Activated T-helper 1 cell treated with anti-CD3 and anti-CD28 coated beads, Interleukin-12 subunit alpha, Interleukin-12 subunit beta, Interleukin-2, Interleukin-4 antibody, amounts not matched to agents 30 ng/mL and 10 ng/mL and 1 ng/mL, durations not matched to agents 14 hours and 24 hours and 36 hours (primary cell): ENCODE measurements around the gene KCNK15. TPM values are rescaled to one million over a fixed set of nuclear protein-coding genes. Genes with fewer than 3 reads are reported as not detected.
"Not testable (repeated sequence)": the region's sequence is repeated elsewhere in the genome, so short reads cannot be mapped to it uniquely, and the experiment has no call there.

Experiments used
- DNase-seq: peaks from one replicate; pipeline ENCODE4 v3.0.0; 2021; ENCODE audit warnings: low spot score
- H3K27ac Mint-ChIP-seq: one replicate; pipeline ENCODE4 v1.8.0; 2021; ENCODE audit warnings: mild to moderate bottlenecking, mixed read lengths
- H3K27me3 Mint-ChIP-seq: one replicate; pipeline ENCODE4 v1.8.0; 2022; ENCODE audit warnings: mild to moderate bottlenecking, moderate library complexity, mixed read lengths; ENCODE audit not compliant: insufficient read depth
- H3K36me3 Mint-ChIP-seq: one replicate; pipeline ENCODE4 v1.8.0; 2021; ENCODE audit warnings: low read depth, mixed read lengths
- H3K4me1 Mint-ChIP-seq: one replicate; pipeline ENCODE4 v1.8.0; 2021; ENCODE audit warnings: low read depth, mixed read lengths
- H3K4me3 Mint-ChIP-seq: one replicate; pipeline ENCODE4 v1.8.0; 2021; ENCODE audit warnings: mild to moderate bottlenecking, moderate library complexity, mixed read lengths
- H3K9me3 Mint-ChIP-seq: one replicate; pipeline ENCODE4 v1.8.0; 2021; ENCODE audit warnings: mixed read lengths
- intact Hi-C: fragments of 100-400 bp; cut with micrococcal nuclease; formaldehyde crosslinking; loops from one replicate; pipeline ENCODE4 v1.15.1; 2024
- total RNA-seq: library from RNA; stranded (reverse); gene quantifications from 2 replicates; pipeline ENCODE4 v1.2.3, GENCODE V29; 2022

KCNK15 gene
- 1.1 TPM in 2 replicates for total RNA-seq

DNA sequence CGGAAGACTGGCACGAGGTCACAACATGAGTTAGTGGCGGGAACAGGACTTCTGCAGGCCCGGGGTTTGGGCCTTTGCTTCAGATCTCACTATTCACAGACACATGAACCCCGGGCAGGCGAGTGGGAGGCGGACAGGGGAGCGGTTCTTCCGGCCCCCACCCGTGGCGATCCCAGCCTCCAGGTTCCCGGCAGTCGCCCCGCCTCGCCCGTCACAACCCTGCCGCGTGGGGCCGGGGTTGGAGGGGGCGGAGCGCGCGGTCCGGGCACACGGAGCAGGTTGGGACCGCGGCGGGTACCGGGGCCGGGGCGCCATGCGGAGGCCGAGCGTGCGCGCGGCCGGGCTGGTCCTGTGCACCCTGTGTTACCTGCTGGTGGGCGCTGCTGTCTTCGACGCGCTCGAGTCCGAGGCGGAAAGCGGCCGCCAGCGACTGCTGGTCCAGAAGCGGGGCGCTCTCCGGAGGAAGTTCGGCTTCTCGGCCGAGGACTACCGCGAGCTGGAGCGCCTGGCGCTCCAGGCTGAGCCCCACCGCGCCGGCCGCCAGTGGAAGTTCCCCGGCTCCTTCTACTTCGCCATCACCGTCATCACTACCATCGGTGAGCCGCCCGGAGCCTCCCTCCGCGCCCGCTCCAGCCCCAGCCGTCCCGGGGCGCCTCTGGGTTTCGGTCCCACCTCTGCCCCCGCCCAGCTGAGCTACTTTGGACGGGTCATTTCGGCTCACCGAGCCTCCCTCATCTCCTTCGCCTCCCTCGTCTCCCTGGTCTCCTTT lies at the start of gene KCNK15:
TSS of gene KCNK15 (plus strand) at position 268 of the 769 bp plus-strand sequence. CDS start at position 314, 46 bp downstream.
- peak; percentile 33 for DNase-seq
- H3K9me3 Mint-ChIP-seq, result no peaks in the 10 kb centered on the region
- peak within 1 kb of the TSS; percentile 76 for H3K4me3 Mint-ChIP-seq
- H3K36me3 Mint-ChIP-seq, result peaks cover 4% of the 10 kb centered on the region
- peak within 1 kb of the TSS; percentile 75 for H3K27ac Mint-ChIP-seq
- intact Hi-C loops, result loop anchor here (1.0 to 10.0 kb wide), 2 partner anchors 10 to 1779 kb away; no protein-coding TSS in a partner anchor
- peaks cover 18% of the 10 kb centered on the region for H3K4me1 Mint-ChIP-seq
- H3K27me3 Mint-ChIP-seq, result peaks cover 26% of the 10 kb centered on the region

DNA sequence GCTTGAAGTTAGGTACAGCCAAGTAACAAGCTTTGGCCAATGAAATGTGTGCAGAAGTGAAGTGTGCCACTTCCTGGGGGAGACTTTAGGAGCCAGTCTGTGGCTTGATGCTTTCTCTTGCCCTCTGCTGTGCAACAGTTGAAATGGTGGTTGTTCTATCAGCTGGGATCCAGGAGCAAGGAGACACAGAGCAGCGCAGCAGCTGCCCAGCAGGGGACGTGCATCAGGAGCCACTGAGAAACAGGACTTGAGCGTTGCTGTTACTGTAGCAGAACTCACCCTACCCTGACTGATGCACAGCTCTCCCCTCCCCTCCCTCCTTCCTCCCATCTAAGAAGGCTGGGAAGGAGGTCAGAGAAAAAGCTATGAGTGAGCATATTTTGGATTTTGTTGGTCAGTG lies 49.4 kb upstream of the KCNK15 start:
- Mint-ChIP-seq H3K27me3 (peaks cover 1% of the 10 kb centered on the region), H3K27ac (no peak overlapping the region), H3K4me3 (no peak overlapping the region), H3K36me3 (no peaks in the 10 kb centered on the region), H3K9me3 (peaks cover 4% of the 10 kb centered on the region), H3K4me1 (no peaks in the 10 kb centered on the region)
- intact Hi-C loops, result no loop called here
- DNase-seq, result no peak

DNA sequence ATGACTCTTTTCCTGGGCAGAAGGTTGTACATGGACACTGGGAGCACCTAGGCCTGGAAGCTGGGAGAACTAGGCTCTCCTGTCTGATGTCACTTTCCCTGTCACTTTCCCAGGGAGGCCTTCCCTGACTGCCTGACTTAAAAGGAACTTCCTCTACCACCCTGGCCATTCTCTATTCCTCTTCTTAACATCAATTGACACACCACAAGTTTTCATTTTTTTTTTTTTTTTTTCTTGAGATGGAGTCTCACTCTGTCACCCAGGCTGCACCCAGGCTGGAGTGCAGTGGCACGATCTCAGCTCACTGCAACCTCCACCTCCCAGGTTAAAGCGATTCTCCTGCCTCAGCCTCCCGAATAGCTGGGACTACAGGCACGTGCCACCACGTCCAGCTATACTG lies 48.6 kb upstream of the KCNK15 start:
- H3K27me3 Mint-ChIP-seq, H3K4me1 Mint-ChIP-seq, H3K36me3 Mint-ChIP-seq, H3K4me3 Mint-ChIP-seq, H3K9me3 Mint-ChIP-seq, H3K27ac Mint-ChIP-seq, DNase-seq, intact Hi-C loops: not testable (repeated sequence)

DNA sequence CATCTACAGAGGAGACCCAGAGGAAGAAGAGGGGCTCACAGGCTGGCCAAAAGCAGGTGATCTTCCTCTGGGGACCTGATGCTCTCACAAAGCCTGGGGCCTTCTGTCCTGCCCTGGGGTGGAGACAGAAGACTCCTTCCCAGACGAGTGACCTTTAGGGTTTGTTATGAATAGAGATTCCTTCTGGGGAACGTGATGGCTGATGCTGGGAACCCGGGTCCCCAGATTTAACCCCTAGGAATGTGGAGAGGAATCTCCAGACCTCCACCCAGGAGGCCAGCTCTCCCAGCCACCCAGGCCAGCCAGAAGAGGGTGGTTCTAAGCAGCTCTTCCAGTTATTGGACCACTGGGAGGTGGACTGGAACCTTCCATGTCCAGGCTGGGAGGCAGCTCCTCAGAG lies 47.3 kb upstream of the KCNK15 start:
- DNase-seq, result no peak
- Mint-ChIP-seq H3K27ac (no peak overlapping the region), H3K9me3 (no peaks in the 10 kb centered on the region), H3K27me3 (no peaks in the 10 kb centered on the region), H3K4me1 (no peaks in the 10 kb centered on the region), H3K36me3 (no peaks in the 10 kb centered on the region), H3K4me3 (no peak overlapping the region)
- intact Hi-C loops, result no loop called here

DNA sequence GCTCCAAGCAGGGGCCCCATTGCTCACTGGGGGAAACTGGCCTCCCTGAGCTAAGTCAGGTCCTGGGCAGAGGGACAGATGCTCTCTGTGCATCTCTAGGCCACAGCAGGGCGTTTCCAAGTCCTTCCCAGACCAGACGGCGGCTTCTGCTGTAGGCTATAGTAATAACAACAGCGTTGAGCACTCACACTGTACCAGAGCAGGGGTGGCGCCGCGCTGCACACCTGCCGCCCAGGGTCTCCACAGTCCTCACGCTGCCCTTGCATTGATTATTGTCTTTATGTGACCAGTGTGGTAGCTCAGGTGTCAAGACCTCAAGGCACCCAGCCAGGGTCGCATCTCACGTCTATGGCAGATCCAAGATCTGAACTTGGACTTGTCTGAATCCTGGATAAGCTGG lies 45.4 kb upstream of the KCNK15 start:
- no peaks in the 10 kb centered on the region for H3K36me3 Mint-ChIP-seq
- H3K4me1 Mint-ChIP-seq, result no peaks in the 10 kb centered on the region
- DNase-seq, result no peak
- no peaks in the 10 kb centered on the region for H3K9me3 Mint-ChIP-seq
- H3K27ac Mint-ChIP-seq, result no peak overlapping the region
- H3K4me3 Mint-ChIP-seq, result no peak overlapping the region
- H3K27me3 Mint-ChIP-seq, result no peaks in the 10 kb centered on the region
- intact Hi-C loops, result no loop called here

DNA sequence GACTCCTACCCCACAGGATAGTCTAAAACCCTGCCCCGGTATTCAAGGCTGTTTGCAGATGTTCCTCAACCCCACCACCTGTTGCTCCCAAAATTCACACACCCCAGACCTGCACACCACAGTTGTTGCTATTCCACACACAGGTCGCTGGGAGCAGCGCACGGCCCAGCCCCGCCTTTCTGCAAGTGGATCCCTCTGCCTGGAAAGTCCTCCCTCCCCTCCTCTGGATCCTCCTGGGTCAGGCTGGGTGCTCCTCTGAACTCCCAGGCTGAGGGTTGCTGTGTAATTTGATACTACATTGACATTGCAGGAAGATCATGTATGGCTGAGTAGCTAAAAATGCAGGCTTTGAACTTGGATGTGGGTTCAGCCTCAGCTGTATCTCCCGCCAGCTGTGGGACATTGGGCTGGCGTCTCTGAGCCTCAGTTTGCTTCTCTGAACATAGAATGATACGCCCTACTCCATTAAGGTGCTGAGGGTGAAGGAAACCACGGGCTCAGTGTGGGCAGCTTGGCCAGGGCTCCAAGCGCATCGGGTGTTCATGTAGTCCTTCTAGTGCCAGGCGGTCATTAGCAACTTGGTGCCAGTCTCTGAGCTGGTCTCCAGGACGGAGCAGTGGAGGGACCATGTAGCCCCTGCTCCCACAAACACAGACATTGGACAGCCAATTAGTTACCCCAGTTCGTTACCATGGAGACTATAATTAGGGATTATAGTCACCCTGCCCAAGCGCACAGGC lies 44.4 kb upstream of the KCNK15 start:
- Mint-ChIP-seq H3K4me1 (no peaks in the 10 kb centered on the region), H3K4me3 (no peak overlapping the region), H3K9me3 (no peaks in the 10 kb centered on the region), H3K27me3 (no peaks in the 10 kb centered on the region), H3K36me3 (no peaks in the 10 kb centered on the region), H3K27ac (no peak overlapping the region)
- intact Hi-C loops, result no loop called here
- DNase-seq, result no peak

DNA sequence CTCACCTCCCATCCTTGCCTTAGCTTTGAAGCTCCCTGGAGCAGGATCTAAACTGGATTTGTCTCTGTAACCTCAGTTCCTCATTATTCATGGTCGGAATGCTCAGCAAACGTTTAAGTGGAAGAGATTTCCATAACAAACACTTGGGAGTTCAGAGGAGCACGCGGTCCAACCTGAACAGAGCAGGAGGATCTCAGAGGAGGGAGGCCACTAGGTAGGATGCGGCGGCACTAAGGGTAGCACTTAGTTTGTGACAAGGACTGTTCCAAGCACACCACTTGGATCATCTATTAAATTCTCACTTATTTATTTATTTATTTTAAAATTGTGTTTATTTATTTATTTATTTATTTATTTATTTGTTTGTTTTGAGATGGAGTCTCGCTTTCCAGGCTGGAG lies 43.8 kb upstream of the KCNK15 start:
- Mint-ChIP-seq H3K4me1 (no peaks in the 10 kb centered on the region), H3K4me3 (no peak overlapping the region), H3K27ac (no peak overlapping the region), H3K36me3 (no peaks in the 10 kb centered on the region), H3K9me3 (no peaks in the 10 kb centered on the region), H3K27me3 (peaks cover under 1% of the 10 kb centered on the region)
- no peak for DNase-seq
- intact Hi-C loops, result no loop called here

DNA sequence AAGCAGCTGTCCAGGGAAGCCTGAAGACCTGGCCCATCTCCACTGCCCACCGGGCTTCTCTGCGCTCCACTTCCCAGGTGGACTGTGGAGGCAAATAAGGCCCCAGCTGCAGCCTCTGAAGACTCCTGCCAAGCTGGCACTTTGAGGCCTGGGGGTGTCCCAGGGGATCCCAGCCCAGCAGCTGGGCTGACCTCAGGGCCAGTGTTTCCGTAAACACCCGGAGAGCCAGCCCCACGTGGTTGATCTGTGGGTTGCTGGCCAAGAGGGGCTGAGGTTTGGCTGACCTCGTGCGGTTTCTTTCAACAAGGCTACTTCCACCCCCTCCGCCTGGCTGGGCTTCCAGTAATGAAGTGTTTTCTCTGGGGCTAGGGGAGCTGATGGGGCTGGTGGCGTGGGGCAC lies 42.9 kb upstream of the KCNK15 start:
- H3K4me3 Mint-ChIP-seq, result no peak overlapping the region
- H3K27me3 Mint-ChIP-seq, result peaks cover 2% of the 10 kb centered on the region
- H3K4me1 Mint-ChIP-seq, result no peaks in the 10 kb centered on the region
- H3K27ac Mint-ChIP-seq, result no peak overlapping the region
- intact Hi-C loops, result no loop called here
- DNase-seq, result no peak
- H3K9me3 Mint-ChIP-seq, result no peaks in the 10 kb centered on the region
- no peaks in the 10 kb centered on the region for H3K36me3 Mint-ChIP-seq

DNA sequence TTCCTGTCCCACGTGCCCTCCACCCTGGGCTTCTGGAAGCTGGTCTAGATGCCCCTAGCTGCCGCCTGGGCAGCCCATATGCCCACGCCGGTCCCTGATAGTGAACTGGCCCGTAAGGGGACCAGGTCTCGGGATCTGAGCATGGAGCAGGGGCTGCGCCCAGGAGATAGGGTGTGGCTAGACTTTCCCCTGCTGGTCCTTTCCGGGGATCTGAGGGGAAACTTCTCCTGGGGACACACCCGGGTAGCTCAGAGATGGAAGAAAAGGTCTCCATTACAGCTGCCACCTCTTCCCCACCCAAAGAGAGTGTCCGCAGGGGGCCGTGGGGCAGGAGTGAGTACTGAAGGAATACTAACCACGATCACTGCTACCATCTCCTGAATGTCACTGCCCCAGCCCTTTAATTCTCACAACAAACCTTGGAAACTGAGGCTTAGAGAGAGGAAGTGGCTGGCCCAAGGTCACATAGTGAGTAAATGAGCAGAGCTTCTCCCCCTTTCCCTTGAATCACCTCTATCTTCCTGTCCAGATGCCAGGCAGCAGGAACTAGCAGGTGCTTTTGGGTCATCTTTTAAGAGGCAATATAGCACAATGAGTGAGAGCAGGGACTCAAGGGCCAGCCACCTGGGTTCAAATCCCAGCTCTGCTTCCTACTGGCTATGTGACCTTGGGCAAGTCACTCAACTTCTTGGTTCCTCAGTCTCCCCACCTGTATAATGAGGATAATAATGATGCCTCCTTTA lies 42.3 kb upstream of the KCNK15 start:
- no peaks in the 10 kb centered on the region for H3K9me3 Mint-ChIP-seq
- no peaks in the 10 kb centered on the region for H3K36me3 Mint-ChIP-seq
- H3K4me1 Mint-ChIP-seq, result no peaks in the 10 kb centered on the region
- no peak overlapping the region for H3K4me3 Mint-ChIP-seq
- no peak for DNase-seq
- no peak overlapping the region for H3K27ac Mint-ChIP-seq
- intact Hi-C loops, result no loop called here
- H3K27me3 Mint-ChIP-seq, result peaks cover 2% of the 10 kb centered on the region

DNA sequence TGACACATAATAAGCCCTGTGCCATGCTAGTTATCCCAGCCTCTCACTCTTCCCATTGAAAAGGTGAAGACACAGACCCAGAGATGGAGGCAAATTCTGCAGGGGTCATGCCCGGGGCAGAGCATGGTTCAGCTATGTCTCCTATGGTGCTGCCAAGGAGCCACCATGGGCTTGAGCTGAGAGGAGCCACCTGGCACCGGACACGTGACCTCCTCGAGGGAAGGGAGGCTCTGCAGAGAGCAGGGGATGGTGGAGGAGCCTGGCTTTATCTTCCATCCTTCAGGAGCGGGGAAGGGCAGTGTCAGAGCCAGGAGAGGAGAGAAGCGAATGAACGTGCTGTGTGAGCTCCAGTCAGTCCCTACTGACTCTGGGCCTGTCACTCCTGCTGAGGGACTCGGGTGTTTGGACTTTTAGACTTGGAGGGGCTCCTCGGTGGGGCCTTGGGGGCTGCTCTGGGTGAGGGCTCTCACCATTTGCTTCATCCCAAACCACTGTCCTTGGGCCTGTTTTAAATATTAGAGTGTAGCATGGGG lies 41.6 kb upstream of the KCNK15 start:
- no peak for DNase-seq
- no peak overlapping the region for H3K4me3 Mint-ChIP-seq
- H3K27me3 Mint-ChIP-seq, result peaks cover 2% of the 10 kb centered on the region
- intact Hi-C loops, result no loop called here
- no peaks in the 10 kb centered on the region for H3K9me3 Mint-ChIP-seq
- H3K4me1 Mint-ChIP-seq, result no peaks in the 10 kb centered on the region
- H3K36me3 Mint-ChIP-seq, result no peaks in the 10 kb centered on the region
- H3K27ac Mint-ChIP-seq, result no peak overlapping the region

DNA sequence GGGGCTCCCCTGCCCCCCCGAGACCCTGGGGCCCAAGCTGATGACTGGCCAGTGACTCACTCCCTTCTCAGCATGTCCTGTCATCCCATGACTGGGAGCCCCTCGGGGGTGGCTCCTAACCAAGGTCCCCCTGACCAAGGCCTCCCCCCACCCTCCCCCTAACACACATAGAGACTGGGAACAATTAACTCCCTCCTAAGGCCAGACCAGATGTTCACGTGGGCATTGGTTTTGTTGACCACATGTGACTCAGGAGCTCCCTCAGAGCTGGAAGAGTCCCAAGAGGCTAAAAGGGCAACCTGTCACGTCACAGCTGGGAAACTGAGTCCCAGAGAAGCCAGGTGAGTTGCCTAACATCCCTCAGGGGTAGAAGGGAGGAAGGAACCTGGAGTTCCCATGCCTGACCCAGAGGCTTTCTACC lies 41.1 kb upstream of the KCNK15 start:
- Mint-ChIP-seq H3K9me3 (no peaks in the 10 kb centered on the region), H3K4me3 (no peak overlapping the region)
- no peak for DNase-seq

DNA sequence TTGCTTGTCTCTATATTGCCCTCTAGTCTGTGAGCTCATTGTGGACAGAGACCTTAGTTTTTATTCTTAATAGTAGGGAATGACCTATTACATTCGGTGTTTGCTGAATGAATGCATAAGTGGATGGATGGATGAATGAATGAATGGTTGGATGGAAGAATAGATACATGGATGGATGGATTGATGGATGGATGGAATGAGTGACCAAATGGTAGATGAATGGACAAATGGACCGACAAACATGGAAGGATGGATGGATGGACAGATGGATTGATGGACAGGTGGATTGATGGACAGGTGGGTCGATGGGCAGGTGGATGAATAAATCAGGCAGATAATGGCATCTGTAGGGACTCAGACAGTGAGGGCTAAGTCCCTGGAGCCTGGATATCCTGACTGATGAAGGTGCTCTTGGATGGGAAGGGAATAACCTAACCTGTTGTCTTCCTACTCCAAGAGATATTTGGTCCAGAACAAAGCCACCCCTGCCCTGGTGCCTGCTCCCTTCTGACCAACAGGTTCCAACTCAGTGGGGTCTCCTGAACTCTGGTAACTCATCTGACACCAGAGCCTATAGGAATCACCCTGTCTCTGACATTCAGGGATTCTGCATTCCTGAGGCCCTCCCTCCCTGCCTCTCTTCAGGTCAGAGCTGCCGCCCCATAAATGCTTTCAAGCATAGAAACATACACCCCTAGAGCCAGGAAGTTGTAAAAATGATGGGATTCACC lies 40.1 kb upstream of the KCNK15 start:
- intact Hi-C loops, result no loop called here
- no peak overlapping the region for H3K4me3 Mint-ChIP-seq

More for the DNA sequence above, 41.1 kb upstream of the KCNK15 start:
- no peak overlapping the region for H3K27ac Mint-ChIP-seq
- peaks cover 2% of the 10 kb centered on the region for H3K27me3 Mint-ChIP-seq
- no peaks in the 10 kb centered on the region for H3K4me1 Mint-ChIP-seq
- intact Hi-C loops, result no loop called here
- H3K36me3 Mint-ChIP-seq, result no peaks in the 10 kb centered on the region

More for the DNA sequence above, 40.1 kb upstream of the KCNK15 start:
- no peaks in the 10 kb centered on the region for H3K4me1 Mint-ChIP-seq
- H3K27me3 Mint-ChIP-seq, result peaks cover 2% of the 10 kb centered on the region
- no peak for DNase-seq
- no peaks in the 10 kb centered on the region for H3K9me3 Mint-ChIP-seq
- H3K27ac Mint-ChIP-seq, result no peak overlapping the region
- no peaks in the 10 kb centered on the region for H3K36me3 Mint-ChIP-seq
